ENCODE data around the gene SYT8.
"Not testable (repeated sequence)": the region's sequence is repeated elsewhere in the genome, so short reads cannot be mapped to it uniquely, and the experiment has no call there.

Gene SYT8

GRCh38 chr11:1834779-1835670, at the start of gene SYT8:
SYT8 (plus strand) TSS chr11:1834990; CDS start chr11:1835106, 116 bp downstream.
- DNase-seq: no peak

- DNase-seq: no peak
Observed at GRCh38 chr11:1785749-1786413, 48.9 kb upstream of the SYT8 start.

- DNase-seq: no peak
Observed at GRCh38 chr11:1786466-1786865, 48.3 kb upstream of the SYT8 start.

- no peak for DNase-seq
Observed at GRCh38 chr11:1791912-1792311, 42.9 kb upstream of the SYT8 start.

- DNase-seq: no peak
Observed at GRCh38 chr11:1792461-1792860, 42.3 kb upstream of the SYT8 start.

GRCh38 chr11:1793081-1793480, 41.7 kb upstream of the SYT8 start:
- DNase-seq: no peak

- no peak for DNase-seq
Observed at GRCh38 chr11:1796413-1797011, 38.3 kb upstream of the SYT8 start.

GRCh38 chr11:1797391-1798125, 37.2 kb upstream of the SYT8 start:
- no peak for DNase-seq

GRCh38 chr11:1803246-1803645, 31.5 kb upstream of the SYT8 start:
- DNase-seq: no peak

- DNase-seq: not testable (repeated sequence)
Observed at GRCh38 chr11:1803835-1804519, 30.8 kb upstream of the SYT8 start.

GRCh38 chr11:1805525-1805924, 29.3 kb upstream of the SYT8 start:
- DNase-seq: no peak

GRCh38 chr11:1807264-1807995, 27.4 kb upstream of the SYT8 start:
- DNase-seq: no peak

GRCh38 chr11:1810761-1811160, 24.0 kb upstream of the SYT8 start:
- no peak for DNase-seq

- DNase-seq: no peak
Observed at GRCh38 chr11:1812274-1812673, 22.5 kb upstream of the SYT8 start.

- no peak for DNase-seq
Observed at GRCh38 chr11:1812801-1813200, 22.0 kb upstream of the SYT8 start.

- DNase-seq: not testable (repeated sequence)
Observed at GRCh38 chr11:1813356-1813755, 21.4 kb upstream of the SYT8 start.

GRCh38 chr11:1814691-1815090, 20.1 kb upstream of the SYT8 start:
- DNase-seq: no peak

GRCh38 chr11:1815311-1815710, 19.5 kb upstream of the SYT8 start:
- DNase-seq: no peak

GRCh38 chr11:1815751-1816150, 19.0 kb upstream of the SYT8 start:
- no peak for DNase-seq

- DNase-seq: no peak
Observed at GRCh38 chr11:1817000-1817399, 17.8 kb upstream of the SYT8 start.

- no peak for DNase-seq
Observed at GRCh38 chr11:1817511-1817910, 17.3 kb upstream of the SYT8 start.

GRCh38 chr11:1819074-1819473, 15.7 kb upstream of the SYT8 start:
- DNase-seq: no peak
